K562 (cell line): ENCODE results near the gene NEMF. TPM values are rescaled to one million over a fixed set of nuclear protein-coding genes. Genes with fewer than 3 reads are reported as not detected.

Experiments
- ATAC-seq: fragments of 200-7000 bp; cut with Tn5 transposase; 3 replicates; pipeline ENCODE4 v1.9.1; 2020; ENCODE audit warnings: moderate library complexity
- BruUV-seq: library from RNA; stranded (reverse); fragments of 400-500 nt; replicated peaks from 2 replicates; lab custom pipeline; 2021; lab: Mats Ljungman, UMichigan
- CTCF ChIA-PET: fragments of 300-600 bp; formaldehyde crosslinking; extraction: SDS; loops from one replicate; lab custom pipeline; 2021; ENCODE audit warnings: low intra/inter-chr PET ratio; lab: Yijun Ruan, JAX
- POLR2A ChIA-PET: fragments of 300-600, 350-650 bp; sonication (Branson Sonifier 250); formaldehyde crosslinking; extraction: SDS; loops from one replicate; lab custom pipeline; 2021; ENCODE audit warnings: antibody characterized with exemption, inconsistent platforms; lab: Yijun Ruan, JAX
- DNase-seq, 4 experiments: peaks; one replicate each; pipeline versions ENCODE4 v3.0.0 to v3.0.0-alpha.2; 2011 to 2018; ENCODE audit warnings: low spot score in 3 of 4, mixed read lengths in 3 of 4; ENCODE audit errors: extremely low read depth in 1 of 4
- FAIRE-seq: peaks from 2 replicates; lab custom pipeline; 2011; peaks lifted over from hg19 to GRCh38; lab: Jason Lieb, UNC
- H2AFZ ChIP-seq: 2 replicates; pipeline ENCODE4 v1.6.0; 2011; ENCODE audit warnings: low read depth, low read length, control low read depth, inconsistent platforms
- H3K27ac ChIP-seq: fragments of 200-600 bp; 3 replicates; pipeline ENCODE4 v1.8.0; 2011; ENCODE audit warnings: low read depth, mild to moderate bottlenecking, control low read depth, inconsistent platforms, low read length, moderate library complexity, mixed read lengths; ENCODE audit errors: extremely low read depth
- H3K27me3 ChIP-seq, 2 experiments: fragments of 300-600 bp in 1 of 2; 2 replicates in 1 of 2; 3 replicates in 1 of 2; pipeline versions ENCODE4 v1.6.0 to v1.8.0; 2011; ENCODE audit warnings: inconsistent platforms in 2 of 2, low read length in 2 of 2, mild to moderate bottlenecking in 1 of 2, mixed read lengths in 1 of 2, moderate library complexity in 1 of 2; ENCODE audit not compliant: control insufficient read depth in 2 of 2, insufficient read depth in 2 of 2
- H3K36me3 ChIP-seq: fragments of 300-600 bp; 3 replicates; pipeline ENCODE4 v1.8.0; 2011; ENCODE audit warnings: mild to moderate bottlenecking, low read length, inconsistent platforms; ENCODE audit not compliant: control insufficient read depth, insufficient read depth
- H3K4me1 ChIP-seq, 2 experiments: fragments of 200-600 bp in 1 of 2; replicated peaks in 1 of 2; 2 replicates in 1 of 2; 3 replicates in 1 of 2; pipeline versions ENCODE4 v1.5.1 to v1.8.0; 2011; ENCODE audit warnings: inconsistent platforms in 2 of 2, low read length in 2 of 2, mild to moderate bottlenecking in 1 of 2, mixed read lengths in 1 of 2, moderate library complexity in 1 of 2; ENCODE audit not compliant: control insufficient read depth in 2 of 2, insufficient read depth in 2 of 2
- H3K4me2 ChIP-seq: 2 replicates; pipeline ENCODE4 v1.6.1; 2011; ENCODE audit warnings: low read length, control low read depth, inconsistent platforms, mixed read lengths; ENCODE audit not compliant: insufficient read depth
- H3K4me3 ChIP-seq: fragments of 200-600 bp; sonication (generic), shearing (Covaris generic); 2 replicates; pipeline ENCODE4 v1.5.1; 2016; ENCODE audit warnings: control low read depth, inconsistent platforms
- H3K79me2 ChIP-seq: fragments of 200-600 bp; 3 replicates; pipeline ENCODE4 v1.8.0; 2011; ENCODE audit warnings: low read length, inconsistent platforms; ENCODE audit not compliant: control insufficient read depth, insufficient read depth
- H3K9ac ChIP-seq, 2 experiments: 2 replicates each; pipeline versions ENCODE4 v1.6.0 to v1.6.1; 2011; ENCODE audit warnings: low read depth in 2 of 2, low read length in 2 of 2, control low read depth in 1 of 2, inconsistent platforms in 1 of 2, mild to moderate bottlenecking in 1 of 2, mixed read lengths in 1 of 2; ENCODE audit not compliant: insufficient read depth in 1 of 2
- H3K9me1 ChIP-seq: one replicate; pipeline ENCODE4 v1.6.0; 2011; ENCODE audit warnings: inconsistent platforms, mild to moderate bottlenecking, low read length, moderate library complexity; ENCODE audit not compliant: control insufficient read depth, insufficient read depth
- H3K9me3 ChIP-seq: replicated peaks from 2 replicates; pipeline ENCODE4 v1.5.1; 2011; ENCODE audit warnings: low read depth, low read length, inconsistent platforms; ENCODE audit not compliant: control insufficient read depth, insufficient read depth
- H4K20me1 ChIP-seq: replicated peaks from 2 replicates; pipeline ENCODE4 v1.6.1; 2011; ENCODE audit warnings: low read length, inconsistent platforms, mixed read lengths; ENCODE audit not compliant: control insufficient read depth, insufficient read depth
- ADNP ChIP-seq: fragments of 200-800 bp; sonication (Bioruptor generic); IDR thresholded peaks from 2 replicates; pipeline ENCODE4 v1.6.1; 2016; ENCODE audit warnings: missing genetic modification characterization, missing compliant biosample characterization
- ARID1B ChIP-seq: fragments of 450-650 bp; IDR thresholded peaks from 2 replicates; pipeline ENCODE4 v1.6.1; 2016; ENCODE audit warnings: antibody characterized with exemption, mild to moderate bottlenecking, inconsistent platforms
- CXXC5 ChIP-seq: fragments of 250-450 bp; sonication (Bioruptor Pico); IDR thresholded peaks from 2 replicates; pipeline ENCODE4 v1.8.0; 2022; ENCODE audit warnings: inconsistent platforms, mild to moderate bottlenecking, moderate library complexity
- ETV6 ChIP-seq, 3 experiments: fragments of 150-350 bp in 1 of 3; sonication (generic) in 1 of 3; formaldehyde crosslinking in 1 of 3; IDR thresholded peaks; 2 replicates each; pipeline versions ENCODE4 v1.6.1 to v1.8.0; 2014 to 2022; ENCODE audit warnings: borderline replicate concordance in 2 of 3, low read depth in 2 of 3, antibody characterized with exemption in 1 of 3, low read length in 1 of 3, mild to moderate bottlenecking in 1 of 3, missing genetic modification reagents in 1 of 3
- HCFC1 ChIP-seq: IDR thresholded peaks from 2 replicates; pipeline ENCODE4 v1.6.1; 2012; ENCODE audit warnings: low read depth, low read length, improper control_type of control experiment
- HEY1 ChIP-seq: fragments of 250-450 bp; sonication (Bioruptor Pico); IDR thresholded peaks from 2 replicates; pipeline ENCODE4 v1.5.0; 2020; ENCODE audit warnings: mild to moderate bottlenecking, moderate library complexity, borderline replicate concordance
- HSF4 ChIP-seq: fragments of 250-450 bp; sonication (Bioruptor Pico); IDR thresholded peaks from 2 replicates; pipeline ENCODE4 v2.1.2; 2022; ENCODE audit warnings: mild to moderate bottlenecking, moderate library complexity, borderline replicate concordance
- MCM2 ChIP-seq: fragments of 450-650 bp; IDR thresholded peaks from 2 replicates; pipeline ENCODE4 v1.6.1; 2017; ENCODE audit warnings: low read depth, mild to moderate bottlenecking
- MCM7 ChIP-seq, 2 experiments: fragments of 450-650 bp; IDR thresholded peaks; 2 replicates each; pipeline ENCODE4 v1.6.1; 2016 to 2018
- MECOM ChIP-seq: fragments of 250-450 bp; sonication (Bioruptor Pico); IDR thresholded peaks from 2 replicates; pipeline ENCODE4 v1.8.0; 2022; ENCODE audit warnings: inconsistent platforms
- PTRF ChIP-seq: fragments of 450-650 bp; IDR thresholded peaks from 2 replicates; pipeline ENCODE4 v1.6.1; 2016; ENCODE audit warnings: mild to moderate bottlenecking, missing genetic modification characterization, missing compliant biosample characterization
- RFX7 ChIP-seq: fragments of 250-450 bp; sonication (Bioruptor Pico); IDR thresholded peaks from 2 replicates; pipeline ENCODE4 v1.5.1; 2021; ENCODE audit warnings: mild to moderate bottlenecking
- SMARCB1 ChIP-seq: IDR thresholded peaks from 2 replicates; pipeline ENCODE4 v1.6.1; 2011; ENCODE audit warnings: improper control_type of control experiment, low read depth; ENCODE audit not compliant: insufficient read length
- ZFX ChIP-seq: sonication (generic); formaldehyde crosslinking; IDR thresholded peaks from 2 replicates; pipeline ENCODE4 v1.8.0; 2022; ENCODE audit warnings: mild to moderate bottlenecking, missing genetic modification reagents, moderate library complexity
- ZNF263 ChIP-seq: sonication (generic); formaldehyde crosslinking; IDR thresholded peaks from 2 replicates; pipeline ENCODE4 v1.8.0; 2022; ENCODE audit warnings: mild to moderate bottlenecking, missing genetic modification reagents, borderline replicate concordance
- WGBS: fragments of 100-300 bp; shearing (Covaris generic); methylation state at CpG from one replicate; pipeline ENCODE4 v1.1.6; 2016; ENCODE audit warnings: low coverage, mixed read lengths; ENCODE audit not compliant: insufficient coverage; ENCODE audit errors: missing lambda C conversion rate; 5-methylcytosine and 5-hydroxymethylcytosine counted together
- in situ Hi-C: fragments of 300-500 bp; cut with MboI; formaldehyde crosslinking; loops from 4 replicates; pipeline ENCODE4 v1.15.0; 2018; ENCODE audit warnings: inconsistent platforms, mixed read lengths
- intact Hi-C: fragments of 100-400 bp; cut with micrococcal nuclease; formaldehyde crosslinking; loops from 2 replicates; pipeline ENCODE4 v1.14.2; 2022
- polyA plus RNA-seq, 8 experiments: library from polyadenylated mRNA; depleted of rRNA in 4 of 8; stranded (reverse) in 5 of 8; unstranded in 3 of 8; fragments of >200 nt; fragmentation: Nextera tagmentation in 2 of 8; fragmentation: Illumina TruSeq in 1 of 8; extraction: Ambion mirVana in 2 of 8; extraction: Trizol in 1 of 8; gene quantifications; 2 replicates each; pipeline versions ENCODE4 v1.2.1 to v1.2.3, GENCODE V29; 2011 to 2014; ENCODE audit warnings: inconsistent platforms in 1 of 8, missing spikeins in 1 of 8
- total RNA-seq, 7 experiments: library from RNA; depleted of rRNA in 6 of 7; stranded (reverse); fragments of >200 nt in 6 of 7; fragmentation: Illumina TruSeq in 2 of 7; extraction: Trizol in 2 of 7; gene quantifications; 2 replicates each; pipeline versions ENCODE4 v1.2.1 to v1.2.3, GENCODE V29; 2011 to 2021; ENCODE audit warnings: low replicate concordance in 1 of 7
- TF ChIP-seq, protein P1 (sequence below): fragments of 250-450 bp; sonication (Bioruptor Pico); IDR thresholded peaks from 2 replicates; pipeline ENCODE4 v1.8.0; 2021; ENCODE audit warnings: moderate library complexity, mild to moderate bottlenecking, inconsistent platforms
- TF ChIP-seq, protein P2 (sequence below): IDR thresholded peaks from 2 replicates; pipeline ENCODE4 v1.6.1; 2012; ENCODE audit warnings: low read depth, low read length, improper control_type of control experiment, borderline replicate concordance
- TF ChIP-seq, protein P3 (sequence below), 2 experiments: IDR thresholded peaks; 2 replicates each; pipeline ENCODE4 v1.6.1; 2011; ENCODE audit warnings: borderline replicate concordance in 1 of 2, control low read depth in 1 of 2, low read depth in 1 of 2, low read length in 1 of 2, mild to moderate bottlenecking in 1 of 2, mixed read lengths in 1 of 2, moderate library complexity in 1 of 2; ENCODE audit not compliant: insufficient read depth in 1 of 2, insufficient read length in 1 of 2, poor library complexity in 1 of 2, severe bottlenecking in 1 of 2; ENCODE audit errors: extremely low read depth in 1 of 2

Gene NEMF
- total and polyA plus RNA-seq, 9 of the 15 experiments (the other 6 are each of a cell fraction or from before 2014, with no cell fraction given): 38.8 to 94.4 (median 61.0) TPM

DNA sequence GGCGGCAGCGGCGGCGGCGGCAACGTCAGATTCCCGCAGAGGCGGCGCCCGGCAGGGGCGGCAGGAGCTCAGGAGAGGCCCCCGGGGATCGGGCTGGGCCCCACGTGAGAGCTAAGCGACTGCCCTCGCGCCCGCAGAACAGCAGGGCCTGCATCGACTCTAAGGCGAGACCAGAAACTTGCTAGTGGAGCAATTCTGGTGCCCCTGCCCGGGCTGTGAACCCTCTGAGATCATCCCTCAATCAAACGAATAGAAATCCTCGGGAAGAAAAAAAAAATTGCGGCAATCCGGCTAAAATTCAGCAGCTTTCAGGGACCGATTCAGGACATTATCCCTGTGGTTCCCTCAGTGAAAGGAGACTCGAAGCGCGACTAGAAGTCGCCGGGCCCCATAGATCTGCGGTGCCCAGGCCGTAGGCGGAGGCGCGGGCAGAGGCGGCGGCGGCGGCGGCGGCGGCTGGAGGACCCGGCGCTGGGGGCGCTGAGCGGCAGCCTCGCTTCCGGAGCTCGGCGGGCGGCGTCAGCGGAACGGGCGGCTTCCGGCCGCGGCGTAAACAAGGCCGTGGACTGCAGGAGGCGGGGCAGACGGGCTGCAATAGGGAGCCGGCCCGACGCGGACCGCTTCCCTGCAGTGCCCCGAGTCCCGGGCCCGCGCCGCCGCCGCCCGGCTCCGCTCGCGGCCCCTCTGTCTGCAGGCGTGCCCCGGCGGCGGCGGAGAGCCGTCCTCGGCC is 84.9 kb downstream of the NEMF start, which contains the start of gene KLHDC2:
KLHDC2 (plus strand) TSS at position 583 of the 730 bp plus-strand sequence. CDS start 316 bp downstream, outside the sequence.
- intact Hi-C loops: loop anchor here (2.0 to 5.0 kb wide), 2 partner anchors 77 to 135 kb away; no protein-coding TSS in a partner anchor
- H3K36me3 ChIP-seq: no peaks in the 10 kb centered on the region
- H3K9ac ChIP-seq: peak within 1 kb of the TSS; percentile 94 to 100
- FAIRE-seq (no peak), ATAC-seq (peak; percentile 89), DNase-seq (peak; percentile 72 to 88 (median 74))
- H3K4me3 ChIP-seq: peak within 1 kb of the TSS; percentile 93
- H4K20me1 ChIP-seq: no peaks in the 10 kb centered on the region
- peaks cover 32% of the 10 kb centered on the region for H3K79me2 ChIP-seq
- H3K27ac ChIP-seq: peak within 1 kb of the TSS; percentile 99
- no peaks in the 10 kb centered on the region for H3K27me3 ChIP-seq
- no peaks in the 10 kb centered on the region for H3K9me3 ChIP-seq
- peak within 1 kb of the TSS; percentile 95 for H3K4me2 ChIP-seq
- H2AFZ ChIP-seq: peak within 1 kb of the TSS; percentile 91
- under 1% methylated on average over 39 of the region's 86 CpGs for WGBS
- H3K4me1 ChIP-seq: peaks cover 17 to 20% of the 10 kb centered on the region in 2 experiments; a peak in 4 of 5 replicates
- POLR2A ChIA-PET: interaction anchor here (0.6 to 5.4 kb wide), 13 partner anchors 13 to 459 kb away, joined by 3 to 31 read pairs (median 5); partner anchors contain the start of genes DNAAF2, KLHDC1, MGAT2 and POLE2
- H3K9me1 ChIP-seq: no peaks in the 10 kb centered on the region
- in situ Hi-C loops: loop anchor here (5.0 kb wide), 1 partner anchor 80 kb away; the partner anchor contains the start of gene POLE2
- BruUV-seq: TSS peak; percentile 89
- CTCF ChIA-PET: interaction anchor here (0.6 kb wide), 1 partner anchor 89 kb away, joined by 3 read pairs; no protein-coding TSS in a partner anchor
- TF ChIP-seq, protein P1, sequence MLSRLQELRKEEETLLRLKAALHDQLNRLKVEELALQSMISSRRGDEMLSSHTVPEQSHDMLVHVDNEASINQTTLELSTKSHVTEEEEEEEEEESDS (CRISPR knock-in tag): no peak
- TF ChIP-seq CXXC5 (CRISPR knock-in tag): peak; percentile 84
- no peak for TF ChIP-seq HSF4
- TF ChIP-seq, protein P2, sequence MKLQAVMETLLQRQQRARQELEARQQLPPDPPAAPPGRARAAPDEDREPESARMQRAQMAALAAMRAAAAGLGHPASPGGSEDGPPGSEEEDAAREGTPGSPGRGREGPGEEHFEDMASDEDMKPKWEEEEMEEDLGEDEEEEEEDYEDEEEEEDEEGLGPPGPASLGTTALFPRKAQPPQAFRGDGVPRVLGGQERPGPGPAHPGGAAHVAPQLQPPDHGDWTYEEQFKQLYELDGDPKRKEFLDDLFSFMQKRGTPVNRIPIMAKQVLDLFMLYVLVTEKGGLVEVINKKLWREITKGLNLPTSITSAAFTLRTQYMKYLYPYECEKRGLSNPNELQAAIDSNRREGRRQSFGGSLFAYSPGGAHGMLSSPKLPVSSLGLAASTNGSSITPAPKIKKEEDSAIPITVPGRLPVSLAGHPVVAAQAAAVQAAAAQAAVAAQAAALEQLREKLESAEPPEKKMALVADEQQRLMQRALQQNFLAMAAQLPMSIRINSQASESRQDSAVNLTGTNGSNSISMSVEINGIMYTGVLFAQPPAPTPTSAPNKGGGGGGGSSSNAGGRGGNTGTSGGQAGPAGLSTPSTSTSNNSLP: no peak
- TF ChIP-seq HEY1: no peak
- TF ChIP-seq ZNF263 (CRISPR knock-in tag): no peak; the same call in 1 of the 2 replicates
- no peak for TF ChIP-seq SMARCB1
- TF ChIP-seq MECOM (CRISPR knock-in tag): 0 out of 2 replicates have a peak, but pooled peaks have one; percentile 5
- no peak for TF ChIP-seq MCM2
- TF ChIP-seq HCFC1: peak; percentile 73
- TF ChIP-seq MCM7 (IDR thresholded peaks at IDR 0.05): no peak
- TF ChIP-seq ZFX (CRISPR knock-in tag): peak; percentile 77
- TF ChIP-seq ADNP (tag): no peak
- TF ChIP-seq ETV6 (IDR thresholded peaks at IDR 0.05; ENCODE audit: borderline replicate concordance in 1 of 2, low read depth in 2 of 2, low read length in 1 of 2): no peak
- no peak for TF ChIP-seq ETV6 (CRISPR knock-in tag; IDR thresholded peaks at IDR 0.05; ENCODE audit: borderline replicate concordance)
- TF ChIP-seq, protein P3, sequence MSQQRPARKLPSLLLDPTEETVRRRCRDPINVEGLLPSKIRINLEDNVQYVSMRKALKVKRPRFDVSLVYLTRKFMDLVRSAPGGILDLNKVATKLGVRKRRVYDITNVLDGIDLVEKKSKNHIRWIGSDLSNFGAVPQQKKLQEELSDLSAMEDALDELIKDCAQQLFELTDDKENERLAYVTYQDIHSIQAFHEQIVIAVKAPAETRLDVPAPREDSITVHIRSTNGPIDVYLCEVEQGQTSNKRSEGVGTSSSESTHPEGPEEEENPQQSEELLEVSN (IDR thresholded peaks at IDR 0.05; ENCODE audit: borderline replicate concordance in 1 of 2, extremely low read depth in 1 of 2, insufficient read depth in 1 of 2, insufficient read length in 1 of 2, low read depth in 1 of 2, low read length in 1 of 2, poor library complexity in 1 of 2, severe bottlenecking in 1 of 2): peak; percentile 56 to 72
- TF ChIP-seq RFX7 (CRISPR knock-in tag): no peak
- TF ChIP-seq ARID1B: no peak
- TF ChIP-seq PTRF (tag): no peak
